Activated B cell treated with CpG ODN at 0.5 μM for 24 hours (primary cell): Measurements from ENCODE around the gene LRCH1. TPM values are rescaled to one million over a fixed set of nuclear protein-coding genes. Genes with fewer than 3 reads are reported as not detected.
A peak's percentile ranks its signal among the peaks of the same experiment; 100 is the strongest.

ENCODE experiments used
- ATAC-seq: fragments of 200-7000 bp; cut with Tn5 transposase; one replicate; pipeline ENCODE4 v1.10.0; 2021; ENCODE audit warnings: low read depth, mild to moderate bottlenecking, moderate library complexity
- CTCF ChIA-PET: fragments of 350-600 bp; sonication (Branson Sonifier 250); formaldehyde crosslinking; loops from one replicate; lab custom pipeline; 2021; ENCODE audit warnings: antibody characterized with exemption; lab: Charles Lee
- POLR2A ChIA-PET: fragments of 350-600 bp; sonication (Branson Sonifier 250); formaldehyde crosslinking; loops from one replicate; lab custom pipeline; 2021; ENCODE audit warnings: antibody characterized with exemption; lab: Charles Lee
- DNase-seq: peaks from one replicate; pipeline ENCODE4 v3.0.0; 2022
- H3K27ac Mint-ChIP-seq: one replicate; pipeline ENCODE4 v1.8.0; 2020; ENCODE audit warnings: mixed read lengths
- H3K27me3 Mint-ChIP-seq: one replicate; pipeline ENCODE4 v1.8.0; 2021; ENCODE audit warnings: mixed read lengths
- H3K36me3 Mint-ChIP-seq: one replicate; pipeline ENCODE4 v1.8.0; 2021; ENCODE audit warnings: low read depth, mixed read lengths
- H3K4me1 Mint-ChIP-seq: one replicate; pipeline ENCODE4 v1.8.0; 2021; ENCODE audit warnings: mixed read lengths
- H3K4me3 Mint-ChIP-seq: one replicate; pipeline ENCODE4 v1.8.0; 2020; ENCODE audit warnings: mild to moderate bottlenecking, mixed read lengths
- H3K9me3 Mint-ChIP-seq: one replicate; pipeline ENCODE4 v1.8.0; 2020; ENCODE audit warnings: mixed read lengths
- intact Hi-C: fragments of 100-400 bp; cut with micrococcal nuclease; formaldehyde crosslinking; loops from one replicate; pipeline ENCODE4 v1.15.1; 2024
- total RNA-seq: library from RNA; stranded (reverse); gene quantifications from 2 replicates; pipeline ENCODE4 v1.2.3, GENCODE V29; 2022
- TF ChIP-seq, protein P1 (sequence below): fragments of 200-600 bp; IDR thresholded peaks from one replicate; pipeline ENCODE4 v1.8.0; 2022; ENCODE audit warnings: antibody characterized with exemption, mild to moderate bottlenecking

LRCH1 gene
- total RNA-seq, 1 donor from 2014 or later = 46.3 TPM

GRCh38 chr13:46687810-46688209 lies 134.8 kb downstream of the LRCH1 start:
- peak; percentile 67 for ATAC-seq
- ChIA-PET POLR2A (interaction anchor here (0.6 to 1.1 kb wide), 2 partner anchors 135 to 136 kb away, joined by 4 read pairs; partner anchors contain the start of gene LRCH1), CTCF (interaction anchor here (1.0 kb wide), 1 partner anchor 136 kb away, joined by 4 read pairs; no protein-coding TSS in a partner anchor)
- Mint-ChIP-seq H3K4me1 (peaks cover 24% of the 10 kb centered on the region), H3K4me3 (no peak overlapping the region), H3K27me3 (no peaks in the 10 kb centered on the region), H3K27ac (no peak overlapping the region), H3K9me3 (no peaks in the 10 kb centered on the region), H3K36me3 (peaks cover 58% of the 10 kb centered on the region)
- intact Hi-C loops = no loop called here
- DNase-seq = no peak
- TF ChIP-seq, protein P1, sequence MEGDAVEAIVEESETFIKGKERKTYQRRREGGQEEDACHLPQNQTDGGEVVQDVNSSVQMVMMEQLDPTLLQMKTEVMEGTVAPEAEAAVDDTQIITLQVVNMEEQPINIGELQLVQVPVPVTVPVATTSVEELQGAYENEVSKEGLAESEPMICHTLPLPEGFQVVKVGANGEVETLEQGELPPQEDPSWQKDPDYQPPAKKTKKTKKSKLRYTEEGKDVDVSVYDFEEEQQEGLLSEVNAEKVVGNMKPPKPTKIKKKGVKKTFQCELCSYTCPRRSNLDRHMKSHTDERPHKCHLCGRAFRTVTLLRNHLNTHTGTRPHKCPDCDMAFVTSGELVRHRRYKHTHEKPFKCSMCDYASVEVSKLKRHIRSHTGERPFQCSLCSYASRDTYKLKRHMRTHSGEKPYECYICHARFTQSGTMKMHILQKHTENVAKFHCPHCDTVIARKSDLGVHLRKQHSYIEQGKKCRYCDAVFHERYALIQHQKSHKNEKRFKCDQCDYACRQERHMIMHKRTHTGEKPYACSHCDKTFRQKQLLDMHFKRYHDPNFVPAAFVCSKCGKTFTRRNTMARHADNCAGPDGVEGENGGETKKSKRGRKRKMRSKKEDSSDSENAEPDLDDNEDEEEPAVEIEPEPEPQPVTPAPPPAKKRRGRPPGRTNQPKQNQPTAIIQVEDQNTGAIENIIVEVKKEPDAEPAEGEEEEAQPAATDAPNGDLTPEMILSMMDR = no peak

DNA sequence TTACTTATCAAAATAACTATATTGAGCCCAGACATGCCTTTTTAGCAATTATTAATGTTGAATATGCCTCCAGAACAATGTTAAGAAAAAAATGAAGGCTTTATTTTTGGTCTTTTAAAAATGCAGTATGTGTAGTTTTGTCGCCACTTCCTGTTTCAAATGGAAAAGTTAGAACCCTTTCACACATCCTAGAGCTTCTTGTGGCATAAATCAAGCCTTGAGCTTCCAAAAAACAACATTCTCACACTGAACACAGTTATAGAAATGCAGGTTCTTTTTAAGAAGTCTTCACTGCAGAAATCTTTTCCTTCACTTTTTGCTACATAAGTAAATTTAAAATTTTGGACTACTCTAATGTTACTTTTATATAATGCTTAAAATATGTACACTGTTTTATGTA lies 135.3 kb downstream of the LRCH1 start:
- DNase-seq = no peak
- ATAC-seq = no peak
- H3K27ac Mint-ChIP-seq = no peak overlapping the region
- intact Hi-C loops = no loop called here
- no peaks in the 10 kb centered on the region for H3K9me3 Mint-ChIP-seq
- TF ChIP-seq, protein P1 = no peak
- ChIA-PET CTCF (interaction anchor here (1.0 kb wide), 1 partner anchor 137 kb away, joined by 4 read pairs; no protein-coding TSS in a partner anchor), POLR2A (interaction anchor here (0.6 to 1.1 kb wide), 2 partner anchors 135 to 137 kb away, joined by 4 read pairs; partner anchors contain the start of gene LRCH1)
- no peak overlapping the region for H3K4me3 Mint-ChIP-seq
- peaks cover 57% of the 10 kb centered on the region for H3K36me3 Mint-ChIP-seq
- H3K27me3 Mint-ChIP-seq = no peaks in the 10 kb centered on the region
- peaks cover 21% of the 10 kb centered on the region for H3K4me1 Mint-ChIP-seq

- DNase-seq (no peak), ATAC-seq (no peak)
- no peak overlapping the region for H3K4me3 Mint-ChIP-seq
- H3K9me3 Mint-ChIP-seq = no peaks in the 10 kb centered on the region
- intact Hi-C loops = no loop called here
- TF ChIP-seq, protein P1 = no peak
- no peaks in the 10 kb centered on the region for H3K4me1 Mint-ChIP-seq
- peaks cover 91% of the 10 kb centered on the region for H3K36me3 Mint-ChIP-seq
- POLR2A ChIA-PET = interaction anchor here (1.1 kb wide), 1 partner anchor 11 kb away, joined by 4 read pairs; no protein-coding TSS in a partner anchor
- no peaks in the 10 kb centered on the region for H3K27me3 Mint-ChIP-seq
- H3K27ac Mint-ChIP-seq = no peak overlapping the region
- CTCF ChIA-PET = interaction anchor here (1.3 kb wide), 1 partner anchor 146 kb away, joined by 3 read pairs; no protein-coding TSS in a partner anchor
Observed at GRCh38 chr13:46698014-46698413, 145.0 kb downstream of the LRCH1 start.

GRCh38 chr13:46698910-46699460 lies 146.0 kb downstream of the LRCH1 start:
- no peaks in the 10 kb centered on the region for H3K4me1 Mint-ChIP-seq
- CTCF ChIA-PET = no interaction called here

GRCh38 chr13:46712524-46712923 lies 159.6 kb downstream of the LRCH1 start:
- Mint-ChIP-seq H3K36me3 (peaks cover 79% of the 10 kb centered on the region), H3K9me3 (no peaks in the 10 kb centered on the region), H3K4me1 (no peaks in the 10 kb centered on the region), H3K27ac (no peak overlapping the region), H3K27me3 (no peaks in the 10 kb centered on the region), H3K4me3 (no peak overlapping the region)
- ChIA-PET CTCF (interaction anchor here (17.7 kb wide), 1 partner anchor 161 kb away, joined by 168 read pairs; the partner anchor contains the start of gene LRCH1), POLR2A (no interaction called here)
- TF ChIP-seq, protein P1 = no peak
- intact Hi-C loops = no loop called here
- DNase-seq (no peak), ATAC-seq (no peak)

More at GRCh38 chr13:46698910-46699460, 146.0 kb downstream of the LRCH1 start:
- no peaks in the 10 kb centered on the region for H3K27me3 Mint-ChIP-seq
- H3K36me3 Mint-ChIP-seq = peaks cover 87% of the 10 kb centered on the region
- DNase-seq = no peak
- no peaks in the 10 kb centered on the region for H3K9me3 Mint-ChIP-seq
- H3K27ac Mint-ChIP-seq = no peak overlapping the region
- TF ChIP-seq, protein P1 = no peak
- no peak overlapping the region for H3K4me3 Mint-ChIP-seq
- no peak for ATAC-seq
- intact Hi-C loops = no loop called here
- POLR2A ChIA-PET = interaction anchor here (1.8 kb wide), 1 partner anchor 147 kb away, joined by 6 read pairs; no protein-coding TSS in a partner anchor
